ENCODE results near the gene PLIN5. TPM values are rescaled to one million over a fixed set of nuclear protein-coding genes. Genes with fewer than 3 reads are reported as not detected.

Gene PLIN5
- total and polyA plus RNA-seq, 2 experiments from 2014 or later: 5.8 to 6.4 TPM

DNA sequence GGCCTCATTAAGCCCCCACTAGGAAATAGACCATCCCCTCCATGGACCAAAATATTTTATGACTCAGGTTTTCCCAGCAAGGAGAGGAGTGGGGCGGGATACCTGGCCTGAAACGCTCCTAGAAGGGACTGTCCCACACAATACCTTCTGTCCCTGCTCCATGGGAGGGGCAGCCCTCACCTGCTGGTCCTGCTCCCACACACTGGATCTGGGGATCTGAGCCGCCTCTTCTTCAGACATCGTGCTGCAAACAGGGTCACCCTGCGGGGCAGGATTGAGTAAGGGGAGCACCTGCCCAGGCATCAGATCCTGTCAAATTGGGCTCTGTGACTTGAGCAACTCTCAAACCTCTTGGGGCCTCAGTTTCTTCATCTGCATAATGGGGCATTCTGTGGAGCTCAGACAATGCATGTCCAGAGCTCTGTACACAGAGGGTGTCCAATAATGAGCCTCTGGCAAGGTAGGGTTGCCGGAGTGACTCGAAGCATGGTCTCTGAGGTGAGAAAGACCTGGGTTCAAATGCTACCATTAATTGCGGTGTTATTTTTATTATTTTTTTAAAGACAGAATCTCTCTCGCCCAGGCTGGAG is 1.1 kb downstream of the PLIN5 start:
- TF ChIP-seq EZH2phosphoT487 (IDR thresholded peaks at IDR 0.05; ENCODE audit: low read depth, severe bottlenecking, unreplicated experiment) (no peak), CTCF (IDR thresholded peaks at IDR 0.05; ENCODE audit: poor library complexity) (no peak), EZH2 (IDR thresholded peaks at IDR 0.05; ENCODE audit: borderline replicate concordance) (no peak)
- no peak overlapping the region for H2AFZ ChIP-seq
- H3K27me3 ChIP-seq: no peaks in the 10 kb centered on the region
- no peaks in the 10 kb centered on the region for H3K9me3 ChIP-seq (ENCODE audit: low read depth)
- no peaks in the 10 kb centered on the region for H3K9me2 ChIP-seq (replicated peaks; ENCODE audit: insufficient read depth)
- H3K4me1 ChIP-seq (ENCODE audit: insufficient read depth): no peaks in the 10 kb centered on the region
- 86% methylated on average over 9 of the region's 9 CpGs for WGBS (ENCODE audit: low lambda C conversion rate, missing lambda C conversion rate)
- H3K4me3 ChIP-seq: no peak overlapping the region
- DNase-seq (ENCODE audit: low spot score): no peak
- no peaks in the 10 kb centered on the region for H3K36me3 ChIP-seq (replicated peaks; ENCODE audit: insufficient read depth, low read depth)
- no peaks in the 10 kb centered on the region for H3K79me2 ChIP-seq
- no peak overlapping the region for H3K27ac ChIP-seq
- no peaks in the 10 kb centered on the region for H4K20me1 ChIP-seq (ENCODE audit: insufficient read depth, poor library complexity, severe bottlenecking)
- no peak overlapping the region for H3K4me2 ChIP-seq

GRCh38 chr19:4533334-4533733 is 1.7 kb downstream of the PLIN5 start:
- H4K20me1 ChIP-seq (ENCODE audit: insufficient read depth, poor library complexity, severe bottlenecking): no peaks in the 10 kb centered on the region
- H3K9me2 ChIP-seq (replicated peaks; ENCODE audit: insufficient read depth): no peaks in the 10 kb centered on the region
- H3K4me2 ChIP-seq: no peak overlapping the region
- H2AFZ ChIP-seq: no peak overlapping the region
- no peaks in the 10 kb centered on the region for H3K4me1 ChIP-seq (ENCODE audit: insufficient read depth)
- TF ChIP-seq EZH2phosphoT487 (IDR thresholded peaks at IDR 0.05; ENCODE audit: low read depth, severe bottlenecking, unreplicated experiment) (no peak), EZH2 (IDR thresholded peaks at IDR 0.05; ENCODE audit: borderline replicate concordance) (no peak), CTCF (IDR thresholded peaks at IDR 0.05; ENCODE audit: poor library complexity) (no peak)
- H3K4me3 ChIP-seq: no peak overlapping the region
- 89% methylated on average over 9 of the region's 9 CpGs for WGBS (ENCODE audit: low lambda C conversion rate, missing lambda C conversion rate)
- no peak overlapping the region for H3K27ac ChIP-seq
- no peak for DNase-seq (ENCODE audit: low spot score)
- H3K36me3 ChIP-seq (replicated peaks; ENCODE audit: insufficient read depth, low read depth): no peaks in the 10 kb centered on the region
- no peaks in the 10 kb centered on the region for H3K27me3 ChIP-seq
- no peaks in the 10 kb centered on the region for H3K79me2 ChIP-seq
- no peaks in the 10 kb centered on the region for H3K9me3 ChIP-seq (ENCODE audit: low read depth)

GRCh38 chr19:4531562-4532165 is 3.4 kb downstream of the PLIN5 start:
- no peak for DNase-seq (ENCODE audit: low spot score)
- Histone ChIP-seq H4K20me1 (ENCODE audit: insufficient read depth, poor library complexity, severe bottlenecking) (no peaks in the 10 kb centered on the region), H3K79me2 (no peaks in the 10 kb centered on the region), H3K9me3 (ENCODE audit: low read depth) (no peaks in the 10 kb centered on the region), H3K9me2 (replicated peaks; ENCODE audit: insufficient read depth) (no peaks in the 10 kb centered on the region), H3K36me3 (replicated peaks; ENCODE audit: insufficient read depth, low read depth) (no peaks in the 10 kb centered on the region), H3K27ac (no peak overlapping the region), H3K4me3 (no peak overlapping the region), H3K27me3 (no peaks in the 10 kb centered on the region), H3K4me2 (no peak overlapping the region), H2AFZ (no peak overlapping the region), H3K4me1 (ENCODE audit: insufficient read depth) (no peaks in the 10 kb centered on the region)
- TF ChIP-seq EZH2phosphoT487 (IDR thresholded peaks at IDR 0.05; ENCODE audit: low read depth, severe bottlenecking, unreplicated experiment): no peak
- TF ChIP-seq CTCF (IDR thresholded peaks at IDR 0.05; ENCODE audit: poor library complexity): no peak
- no peak for TF ChIP-seq EZH2 (IDR thresholded peaks at IDR 0.05; ENCODE audit: borderline replicate concordance)
- WGBS (ENCODE audit: low lambda C conversion rate, missing lambda C conversion rate): 78% methylated on average over 26 of the region's 28 CpGs
